OCI-LY3 (cell line): ENCODE measurements around the gene LITAFD.

Experiments
- H2AFZ ChIP-seq: fragments of 200-600, 300-600 bp; shearing (Covaris generic); 2 replicates; pipeline ENCODE4 v1.6.0; 2014; ENCODE audit warnings: antibody characterized with exemption, low read depth, low read length
- H3K27ac ChIP-seq: fragments of 200-600, 300-600 bp; sonication (generic); 2 replicates; pipeline ENCODE4 v1.5.1; 2014; ENCODE audit warnings: mild to moderate bottlenecking, low read length, moderate library complexity, mixed read lengths
- H3K27me3 ChIP-seq: fragments of 200-600, 300-600 bp; sonication (generic); 2 replicates; pipeline ENCODE4 v1.6.1; 2014; ENCODE audit warnings: low read depth, low read length, mixed read lengths
- H3K36me3 ChIP-seq: fragments of 200-600, 300-600 bp; sonication (generic); replicated peaks from 2 replicates; pipeline ENCODE3; 2014; ENCODE audit warnings: low read depth, low read length, mixed read lengths
- H3K4me1 ChIP-seq: fragments of 300-600, 200-600 bp; sonication (generic); 2 replicates; pipeline ENCODE4 v1.6.1; 2014; ENCODE audit warnings: low read length, mixed read lengths
- H3K4me2 ChIP-seq: fragments of 200-600, 300-600 bp; sonication (generic); 2 replicates; pipeline ENCODE4 v1.6.1; 2014; ENCODE audit warnings: low read length, mixed read lengths
- H3K4me3 ChIP-seq: fragments of 300-600, 200-600 bp; sonication (generic); 2 replicates; pipeline ENCODE4 v1.5.1; 2014; ENCODE audit warnings: antibody characterized with exemption, mild to moderate bottlenecking, low read length, moderate library complexity
- H3K79me2 ChIP-seq: fragments of 300-600, 200-600 bp; shearing (Covaris generic); 2 replicates; pipeline ENCODE4 v1.6.1; 2014; ENCODE audit warnings: mild to moderate bottlenecking, low read length, mixed read lengths
- H3K9ac ChIP-seq: fragments of 300-600, 200-600 bp; shearing (Covaris generic); 2 replicates; pipeline ENCODE4 v1.6.0; 2014; ENCODE audit warnings: mild to moderate bottlenecking, low read length, moderate library complexity
- H3K9me3 ChIP-seq: fragments of 200-600, 300-600 bp; shearing (Covaris generic); 2 replicates; pipeline ENCODE4 v1.6.1; 2014; ENCODE audit warnings: low read length, mixed read lengths; ENCODE audit not compliant: insufficient read depth
- H4K20me1 ChIP-seq: fragments of 200-600, 300-600 bp; sonication (generic); 2 replicates; pipeline ENCODE4 v1.6.1; 2016; ENCODE audit warnings: low read length, mixed read lengths; ENCODE audit not compliant: insufficient read depth
- EZH2phosphoT487 ChIP-seq: fragments of 200-600 bp; shearing (Covaris generic); IDR thresholded peaks from 2 replicates; pipeline ENCODE4 v1.6.1; 2018; ENCODE audit warnings: antibody characterized with exemption, mixed run types, low read depth
- TF ChIP-seq, protein P1 (sequence below): fragments of 200-600, 300-600 bp; sonication (generic); IDR thresholded peaks from 2 replicates; pipeline ENCODE4 v1.5.1; 2014; ENCODE audit warnings: antibody characterized with exemption, low read length, low read depth

The LITAFD gene

DNA sequence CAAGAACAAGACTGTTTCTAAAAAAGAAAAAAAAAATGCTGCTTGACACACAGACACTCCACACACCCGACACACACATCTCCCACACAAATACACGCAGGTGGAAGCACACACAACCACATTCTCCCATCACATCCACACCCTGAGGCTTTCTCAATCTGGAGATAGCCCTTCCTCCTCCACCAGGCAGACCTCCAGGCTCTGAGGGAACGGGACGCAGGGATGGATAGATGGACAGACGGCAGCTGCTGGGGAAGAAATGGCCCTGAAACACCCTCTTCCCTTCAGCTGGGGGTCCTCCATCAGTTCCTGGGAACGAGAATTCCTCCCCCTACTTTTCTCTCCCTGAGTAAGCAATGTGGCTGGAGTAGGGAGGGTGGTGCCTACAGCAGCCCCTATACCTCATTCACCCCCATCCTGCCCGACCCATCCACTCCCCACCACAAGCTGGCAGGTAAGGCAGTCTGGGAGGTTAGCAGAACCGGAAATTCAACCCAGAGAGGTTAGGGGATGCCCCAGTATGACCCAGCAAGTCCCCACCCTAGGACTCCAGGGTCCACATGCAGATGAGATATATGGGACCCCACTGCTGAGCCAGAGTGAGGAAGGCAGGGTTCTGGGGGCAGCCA lies 4.1 kb upstream of the LITAFD start:
- Histone ChIP-seq H2AFZ (no peak overlapping the region), H3K79me2 (no peaks in the 10 kb centered on the region), H3K27ac (no peak overlapping the region), H3K9me3 (no peaks in the 10 kb centered on the region), H4K20me1 (no peaks in the 10 kb centered on the region), H3K36me3 (no peaks in the 10 kb centered on the region), H3K4me3 (no peak overlapping the region), H3K4me2 (no peak overlapping the region; the same call in 1 of the 2 replicates), H3K4me1 (peaks cover 11% of the 10 kb centered on the region), H3K9ac (no peak overlapping the region), H3K27me3 (no peaks in the 10 kb centered on the region; the same call in 1 of the 2 replicates)
- TF ChIP-seq, protein P1, sequence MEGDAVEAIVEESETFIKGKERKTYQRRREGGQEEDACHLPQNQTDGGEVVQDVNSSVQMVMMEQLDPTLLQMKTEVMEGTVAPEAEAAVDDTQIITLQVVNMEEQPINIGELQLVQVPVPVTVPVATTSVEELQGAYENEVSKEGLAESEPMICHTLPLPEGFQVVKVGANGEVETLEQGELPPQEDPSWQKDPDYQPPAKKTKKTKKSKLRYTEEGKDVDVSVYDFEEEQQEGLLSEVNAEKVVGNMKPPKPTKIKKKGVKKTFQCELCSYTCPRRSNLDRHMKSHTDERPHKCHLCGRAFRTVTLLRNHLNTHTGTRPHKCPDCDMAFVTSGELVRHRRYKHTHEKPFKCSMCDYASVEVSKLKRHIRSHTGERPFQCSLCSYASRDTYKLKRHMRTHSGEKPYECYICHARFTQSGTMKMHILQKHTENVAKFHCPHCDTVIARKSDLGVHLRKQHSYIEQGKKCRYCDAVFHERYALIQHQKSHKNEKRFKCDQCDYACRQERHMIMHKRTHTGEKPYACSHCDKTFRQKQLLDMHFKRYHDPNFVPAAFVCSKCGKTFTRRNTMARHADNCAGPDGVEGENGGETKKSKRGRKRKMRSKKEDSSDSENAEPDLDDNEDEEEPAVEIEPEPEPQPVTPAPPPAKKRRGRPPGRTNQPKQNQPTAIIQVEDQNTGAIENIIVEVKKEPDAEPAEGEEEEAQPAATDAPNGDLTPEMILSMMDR, result no peak
- no peak for TF ChIP-seq EZH2phosphoT487

DNA sequence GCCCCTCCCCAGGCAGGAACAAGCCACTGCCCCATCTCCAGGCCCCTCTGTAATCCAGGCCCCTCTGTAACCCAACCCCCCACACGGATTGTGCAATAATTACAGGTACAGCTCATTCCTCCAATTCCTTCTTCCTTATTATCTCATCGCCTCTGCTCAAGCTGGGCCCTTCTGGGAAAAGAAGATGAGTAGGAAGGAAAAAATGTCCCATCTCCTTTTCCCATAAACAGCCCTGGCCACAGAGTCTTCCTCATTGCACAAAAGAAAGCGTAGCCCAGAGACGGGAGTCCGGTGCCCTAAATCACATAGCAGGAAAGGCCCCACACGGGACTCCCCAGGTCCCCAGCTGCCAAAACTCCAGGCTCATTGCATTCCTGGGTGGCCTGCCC lies 3.6 kb upstream of the LITAFD start:
- no peak overlapping the region for H3K9ac ChIP-seq
- H3K9me3 ChIP-seq, result no peaks in the 10 kb centered on the region
- H3K4me3 ChIP-seq, result no peak overlapping the region
- H4K20me1 ChIP-seq, result no peaks in the 10 kb centered on the region
- no peak for TF ChIP-seq EZH2phosphoT487
- TF ChIP-seq, protein P1, result no peak
- no peaks in the 10 kb centered on the region for H3K36me3 ChIP-seq
- H2AFZ ChIP-seq, result no peak overlapping the region
- H3K27ac ChIP-seq, result no peak overlapping the region
- no peaks in the 10 kb centered on the region; the same call in 1 of the 2 replicates for H3K27me3 ChIP-seq
- H3K4me2 ChIP-seq, result no peak overlapping the region
- no peaks in the 10 kb centered on the region for H3K79me2 ChIP-seq
- H3K4me1 ChIP-seq, result peaks cover 11% of the 10 kb centered on the region

DNA sequence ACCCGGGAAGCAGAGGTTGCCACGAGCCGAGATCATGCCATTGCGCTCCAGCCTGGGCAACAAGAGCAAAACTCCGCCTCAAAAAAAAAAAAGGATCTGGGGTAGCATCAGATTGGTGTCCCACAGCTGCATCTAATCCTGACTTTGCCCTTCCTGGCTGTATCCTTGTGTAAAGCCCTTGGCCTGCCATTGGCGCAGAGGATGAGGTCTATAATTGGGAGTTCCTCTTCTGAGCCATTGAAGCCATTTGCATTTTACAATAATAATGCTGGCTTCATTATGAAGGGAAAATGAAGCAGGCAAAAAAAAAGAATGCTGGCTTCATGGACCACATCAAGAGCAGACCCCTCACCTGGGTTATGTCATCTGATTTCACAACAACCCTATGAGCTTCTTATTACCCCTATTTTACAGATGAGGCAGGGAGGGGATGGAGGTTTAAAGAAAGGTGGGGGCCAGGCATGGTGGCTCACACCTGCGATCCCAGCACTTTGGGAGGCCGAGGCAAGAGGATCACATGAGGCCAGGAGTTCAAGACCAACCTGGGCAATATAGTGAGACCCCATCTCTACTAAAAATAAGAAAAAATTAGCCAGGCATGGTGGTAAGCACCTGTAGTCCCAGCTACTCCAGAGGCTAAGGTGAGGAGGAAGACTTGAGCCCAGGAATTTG lies 1.2 kb upstream of the LITAFD start:
- H3K36me3 ChIP-seq, result no peaks in the 10 kb centered on the region
- TF ChIP-seq, protein P1, result no peak
- TF ChIP-seq EZH2phosphoT487, result no peak
- 0 out of 2 replicates have a peak, but pooled peaks cover 2% of the 10 kb centered on the region for H4K20me1 ChIP-seq
- no peak overlapping the region for H3K9ac ChIP-seq
- no peak overlapping the region for H3K4me3 ChIP-seq
- H3K79me2 ChIP-seq, result no peaks in the 10 kb centered on the region
- H2AFZ ChIP-seq, result no peak overlapping the region
- 0 out of 2 replicates have a peak, but pooled peaks cover 7% of the 10 kb centered on the region for H3K27me3 ChIP-seq
- H3K4me2 ChIP-seq, result no peak overlapping the region
- H3K27ac ChIP-seq, result no peak overlapping the region
- H3K4me1 ChIP-seq, result peaks cover 11% of the 10 kb centered on the region
- H3K9me3 ChIP-seq, result no peaks in the 10 kb centered on the region

DNA sequence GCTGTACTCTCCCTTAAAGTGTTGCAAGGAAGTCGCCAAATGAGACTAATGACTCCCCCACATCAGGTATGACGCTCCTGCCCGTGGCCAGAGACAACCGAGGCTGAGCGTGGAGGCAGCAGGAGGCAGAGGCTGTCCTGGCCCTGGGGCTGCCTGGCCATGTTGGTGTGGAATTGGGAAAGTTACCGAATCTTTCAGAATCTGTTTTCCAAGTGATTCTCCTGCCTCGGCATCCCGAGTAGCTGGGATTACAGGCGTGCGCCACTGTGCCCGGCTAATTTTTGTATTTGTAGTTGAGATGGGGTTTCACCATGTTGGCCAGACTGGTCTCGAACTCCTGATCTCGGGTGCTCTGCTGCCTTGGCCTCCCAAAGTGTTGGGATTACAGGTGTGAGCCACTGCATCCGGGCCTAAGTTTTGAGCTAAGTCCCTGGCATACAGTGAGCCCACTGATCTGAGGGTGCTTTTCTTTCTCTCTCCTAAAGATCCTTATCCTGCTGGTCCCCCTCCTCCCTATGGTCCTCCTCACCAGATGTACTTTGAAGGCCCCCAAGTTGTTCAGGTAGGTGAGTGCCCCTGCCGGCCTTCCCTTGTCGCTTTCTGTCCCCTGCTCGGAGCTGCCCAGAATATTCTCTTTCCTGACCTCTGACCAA lies 700 bp downstream of the LITAFD start:
- Histone ChIP-seq H3K27me3 (0 out of 2 replicates have a peak, but pooled peaks cover 8% of the 10 kb centered on the region), H3K9ac (no peak overlapping the region), H3K27ac (no peak overlapping the region), H3K4me3 (no peak overlapping the region), H2AFZ (no peak overlapping the region), H3K36me3 (no peaks in the 10 kb centered on the region), H3K4me1 (peaks cover 11% of the 10 kb centered on the region), H3K79me2 (no peaks in the 10 kb centered on the region), H3K4me2 (no peak overlapping the region), H4K20me1 (0 out of 2 replicates have a peak, but pooled peaks cover 2% of the 10 kb centered on the region), H3K9me3 (no peaks in the 10 kb centered on the region)
- no peak for TF ChIP-seq EZH2phosphoT487
- TF ChIP-seq, protein P1, result no peak
